Raji (cell line): Measurements from ENCODE around the gene RGS21.

ENCODE experiments used
- POLR2A ChIP-seq: IDR thresholded peaks from 2 replicates; pipeline ENCODE4 v1.6.1; 2011; ENCODE audit warnings: low read depth, low read length, control low read depth; ENCODE audit not compliant: insufficient read depth

Gene RGS21, protein sequence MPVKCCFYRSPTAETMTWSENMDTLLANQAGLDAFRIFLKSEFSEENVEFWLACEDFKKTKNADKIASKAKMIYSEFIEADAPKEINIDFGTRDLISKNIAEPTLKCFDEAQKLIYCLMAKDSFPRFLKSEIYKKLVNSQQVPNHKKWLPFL

DNA sequence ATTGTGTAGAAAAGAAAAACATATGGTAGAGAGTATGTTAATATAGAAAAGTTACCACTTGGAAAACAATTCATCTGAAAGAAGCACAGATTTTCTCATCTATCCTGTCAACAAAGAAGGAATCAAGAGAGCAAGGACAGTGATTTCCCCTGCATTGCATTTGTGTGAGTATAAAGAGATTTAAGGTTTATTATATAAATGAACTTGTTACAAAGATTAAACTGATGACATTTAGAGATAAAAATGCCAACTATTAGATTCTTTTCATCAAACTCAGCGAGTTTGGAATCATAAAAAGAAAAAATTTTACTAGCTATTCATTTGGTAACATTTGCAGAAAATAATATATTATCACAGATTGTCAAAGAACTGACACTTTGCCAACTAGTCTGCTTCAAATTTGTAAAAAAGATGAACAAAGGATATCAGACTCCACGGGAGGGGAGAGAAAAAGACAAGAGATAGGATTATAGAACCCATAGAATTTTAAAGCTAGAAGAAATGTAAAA lies at the start of gene RGS21:
RGS21 (plus strand) TSS at position 51 of the 509 bp plus-strand sequence. CDS start 26,045 bp downstream, outside the sequence.
- no peak for TF ChIP-seq POLR2A

DNA sequence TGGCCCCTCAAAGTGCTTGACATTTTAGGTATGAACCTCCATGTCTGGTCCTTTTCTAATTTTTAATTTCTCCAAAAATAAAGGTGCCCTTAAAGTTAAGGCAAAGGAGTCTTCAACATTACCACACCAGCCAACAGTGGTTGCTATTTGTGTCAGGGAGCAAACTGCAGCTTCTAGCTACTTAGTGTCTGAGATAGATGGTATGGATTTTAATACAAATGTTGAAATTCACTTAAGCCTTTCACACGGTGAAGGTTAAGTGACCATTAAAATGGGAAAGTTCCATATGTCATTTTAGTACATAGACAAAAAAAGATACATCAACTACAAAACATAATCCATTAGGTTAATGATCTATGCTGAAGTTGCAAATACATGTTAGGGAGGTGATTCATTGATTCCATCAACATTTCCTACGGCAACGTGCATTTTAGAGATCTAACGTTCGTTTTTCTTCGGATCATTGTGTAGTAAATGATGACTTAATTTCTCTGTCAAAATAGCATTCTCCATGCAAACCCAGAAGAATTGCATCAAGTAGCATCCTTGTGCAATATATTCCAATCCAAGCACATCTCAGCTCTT lies 48.2 kb upstream of the RGS21 start:
- no peak for TF ChIP-seq POLR2A

DNA sequence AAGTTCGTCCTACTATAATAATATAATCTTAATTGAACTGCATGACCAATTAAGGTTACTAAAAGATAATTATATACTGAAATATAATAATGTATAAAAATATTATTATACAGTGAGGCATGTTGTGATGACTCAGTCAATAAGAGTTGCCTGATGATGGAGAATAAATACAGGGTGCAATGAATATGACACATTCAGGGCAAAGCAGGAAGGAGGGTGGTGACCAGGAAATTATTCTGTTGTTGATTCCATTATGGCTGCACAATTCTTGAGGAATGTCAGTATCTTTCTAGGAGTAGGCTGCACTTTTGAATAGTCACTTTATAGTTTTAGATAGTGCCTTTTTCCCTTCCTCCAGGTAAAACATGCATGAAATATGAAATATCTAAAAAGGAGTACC lies 46.4 kb upstream of the RGS21 start:
- no peak for TF ChIP-seq POLR2A

DNA sequence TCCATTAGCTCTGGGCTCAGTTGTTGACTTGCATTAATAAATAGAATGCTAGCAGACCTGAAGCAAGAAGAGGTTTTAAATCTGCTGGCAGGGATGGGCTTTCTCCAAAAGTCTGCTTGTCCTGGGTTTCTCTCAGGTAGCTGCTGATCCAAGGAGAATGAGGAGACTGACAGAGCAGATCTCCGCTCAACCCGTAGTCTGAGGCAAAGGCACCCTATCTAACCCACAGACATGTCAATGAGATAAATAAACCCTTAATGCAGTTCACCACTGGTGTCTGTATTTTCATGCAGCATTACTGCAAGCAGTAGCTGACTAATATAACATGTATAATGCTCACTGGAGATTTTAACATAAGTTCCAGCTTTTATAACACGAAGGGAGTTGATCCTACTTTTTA lies 44.1 kb upstream of the RGS21 start:
- TF ChIP-seq POLR2A: no peak

DNA sequence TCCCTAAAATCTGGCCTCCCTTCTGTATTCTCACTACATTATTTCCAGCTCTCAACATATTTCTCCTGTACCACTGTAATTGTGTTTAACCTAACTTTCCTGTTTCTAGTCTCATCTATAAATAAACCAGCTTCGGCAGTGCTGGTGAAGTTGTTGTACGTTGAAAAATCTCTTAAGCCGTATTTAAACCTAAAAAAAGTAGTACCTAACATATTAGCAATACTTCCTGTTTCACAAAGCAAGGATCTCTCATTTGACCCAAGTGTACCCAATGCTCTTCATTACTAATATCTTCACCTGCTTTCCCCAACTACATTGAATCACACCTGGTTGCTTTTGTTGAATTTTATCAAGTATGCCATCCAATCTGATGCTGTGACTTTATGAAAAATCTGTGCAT lies 42.2 kb upstream of the RGS21 start:
- no peak for TF ChIP-seq POLR2A

DNA sequence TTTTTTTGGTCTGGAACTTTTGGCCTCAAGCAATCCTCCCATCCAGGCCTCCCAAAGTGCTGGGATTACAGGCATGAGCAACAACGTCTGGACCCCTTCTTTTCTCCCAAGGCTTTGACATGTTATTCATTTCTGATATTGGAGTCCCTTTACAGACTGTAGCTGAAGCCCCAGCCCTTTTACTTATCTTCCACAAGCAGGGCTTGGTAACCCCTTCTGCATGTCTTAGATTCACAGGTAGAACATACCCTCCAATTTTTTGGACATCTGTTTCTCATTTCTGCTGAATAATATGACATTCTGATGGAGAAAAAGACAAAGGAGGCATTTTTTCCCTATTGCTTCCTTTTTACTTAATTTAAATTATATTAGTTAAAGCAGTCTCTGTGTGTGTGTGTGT lies 39.2 kb upstream of the RGS21 start:
- no peak for TF ChIP-seq POLR2A

DNA sequence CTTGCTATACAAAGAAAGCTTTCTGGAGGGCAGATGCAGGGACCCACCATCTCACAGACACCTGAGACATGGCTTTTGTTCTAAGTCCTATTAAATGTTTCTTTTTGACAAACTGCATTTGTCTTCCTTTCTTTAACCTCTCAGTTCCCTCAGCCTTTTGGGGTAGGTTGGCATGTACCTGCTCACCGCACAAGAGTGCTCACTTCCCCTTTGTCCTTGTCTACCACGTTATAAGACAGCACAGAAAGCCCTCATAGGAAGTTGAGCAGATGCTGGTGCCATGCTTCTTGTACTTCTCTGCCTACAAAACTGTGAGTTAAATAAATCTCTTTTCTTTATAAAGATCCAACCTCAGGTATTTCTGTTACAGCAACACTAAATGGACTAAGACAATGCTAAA lies 31.9 kb upstream of the RGS21 start:
- TF ChIP-seq POLR2A: no peak

DNA sequence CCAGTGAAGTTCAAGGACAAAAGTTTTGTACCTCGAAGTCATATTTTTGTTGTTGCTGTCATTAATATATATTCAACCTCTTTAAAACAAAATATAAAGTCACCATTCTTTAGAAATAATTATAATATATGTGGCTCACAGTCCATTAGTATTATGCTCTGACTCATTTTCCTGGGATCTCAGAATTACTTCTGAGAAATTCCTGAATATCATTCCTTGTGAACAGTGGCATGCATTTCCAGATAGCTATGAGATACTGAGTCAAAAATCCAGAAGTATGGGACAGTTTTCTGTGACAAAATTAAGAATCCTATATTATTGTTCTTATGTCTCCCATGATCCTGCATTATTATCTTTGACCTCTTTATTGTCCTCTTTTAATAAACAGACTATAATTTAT lies 13.8 kb upstream of the RGS21 start:
- no peak for TF ChIP-seq POLR2A

DNA sequence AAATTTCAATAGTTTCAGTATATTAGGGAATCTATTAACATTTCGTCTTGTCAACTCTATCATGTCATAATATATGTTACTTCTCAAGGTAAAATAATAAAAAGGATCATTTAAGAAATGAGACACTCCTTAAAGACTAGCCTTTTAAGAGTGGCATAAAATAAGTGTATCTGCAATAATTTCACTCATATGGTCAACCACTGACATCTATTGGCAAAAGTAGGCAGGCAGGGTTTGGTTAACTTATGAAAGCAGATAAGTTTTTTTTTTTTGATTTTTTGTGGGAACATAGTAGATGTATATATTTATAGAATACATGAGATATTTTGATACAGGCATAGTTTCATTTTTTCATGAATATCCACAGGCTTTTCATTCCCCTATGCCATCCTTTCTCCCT lies 5.5 kb upstream of the RGS21 start:
- no peak for TF ChIP-seq POLR2A

DNA sequence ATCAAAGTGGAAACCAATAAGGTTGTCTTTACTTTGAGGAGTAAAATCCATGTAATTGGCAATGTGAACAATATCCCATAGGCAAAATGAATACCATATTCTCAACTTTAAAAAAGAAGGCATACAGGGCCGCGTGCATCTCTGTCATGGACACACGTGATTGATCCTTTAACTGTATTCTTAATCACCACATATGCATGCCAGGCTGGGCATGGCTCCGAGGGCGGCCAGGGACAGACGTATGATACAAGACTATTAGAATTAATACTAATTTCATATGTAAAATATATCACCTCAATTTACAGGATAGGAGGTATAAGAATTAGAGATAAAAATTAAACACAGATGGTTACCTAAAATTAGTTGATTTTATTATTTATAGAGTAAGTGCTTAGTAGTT lies 11.2 kb downstream of the RGS21 start:
- TF ChIP-seq POLR2A: no peak

DNA sequence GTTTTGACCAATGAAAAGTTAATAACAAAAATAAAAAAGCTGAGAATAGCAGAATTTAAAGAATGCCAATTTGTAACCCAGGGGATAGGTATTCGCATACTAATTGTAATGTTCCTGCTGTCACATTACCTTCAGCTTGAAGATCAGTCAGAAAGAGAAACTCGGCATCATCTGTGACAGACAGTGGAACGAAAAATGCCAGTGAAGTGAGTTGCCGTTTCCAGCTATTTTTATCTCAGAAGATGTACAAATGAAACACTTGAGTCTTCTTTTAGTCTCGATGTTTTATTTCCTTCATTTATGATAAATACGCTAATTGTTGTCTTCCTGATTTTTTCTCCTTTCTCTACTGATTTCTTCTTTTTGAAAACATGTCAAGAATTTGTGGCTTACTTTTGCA lies 26.1 kb downstream of the RGS21 start:
- no peak for TF ChIP-seq POLR2A

DNA sequence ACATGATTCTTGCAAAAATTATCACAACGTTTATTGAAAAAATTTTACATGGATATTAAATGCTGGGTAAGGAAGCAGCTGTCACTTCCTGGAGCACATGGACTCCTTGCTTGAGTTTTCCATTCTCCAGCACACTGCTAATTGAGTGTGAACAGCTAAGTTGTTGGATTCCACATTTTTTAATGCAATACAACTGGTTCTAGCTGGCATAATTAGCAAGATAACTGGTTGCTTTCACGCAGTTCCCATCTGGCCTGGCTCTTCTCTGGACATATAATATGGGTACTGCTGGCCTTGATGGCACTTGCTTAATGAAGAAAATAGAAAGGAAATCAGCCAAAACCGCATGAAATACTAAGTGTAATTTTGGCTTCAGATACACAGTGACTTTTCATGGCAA lies 26.6 kb downstream of the RGS21 start:
- TF ChIP-seq POLR2A: no peak

DNA sequence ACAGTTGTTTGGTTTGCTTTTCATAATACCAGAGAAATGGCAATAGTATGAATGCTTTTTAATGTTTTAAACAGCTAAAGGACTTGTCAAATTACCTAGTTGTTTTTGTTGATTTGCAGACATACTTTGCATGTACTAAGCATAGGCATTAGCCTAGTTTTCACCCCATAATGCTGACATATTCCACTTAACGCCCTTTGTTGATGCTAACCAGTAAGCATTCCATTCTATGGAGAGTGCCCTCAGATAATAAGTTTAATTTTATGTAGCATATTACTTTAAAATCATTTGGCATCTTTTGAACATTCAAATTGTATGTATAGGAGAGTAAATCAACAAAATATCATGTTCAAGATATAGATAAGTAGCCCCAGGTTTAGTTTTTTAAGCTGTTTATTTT lies 32.5 kb downstream of the RGS21 start:
- TF ChIP-seq POLR2A: no peak

DNA sequence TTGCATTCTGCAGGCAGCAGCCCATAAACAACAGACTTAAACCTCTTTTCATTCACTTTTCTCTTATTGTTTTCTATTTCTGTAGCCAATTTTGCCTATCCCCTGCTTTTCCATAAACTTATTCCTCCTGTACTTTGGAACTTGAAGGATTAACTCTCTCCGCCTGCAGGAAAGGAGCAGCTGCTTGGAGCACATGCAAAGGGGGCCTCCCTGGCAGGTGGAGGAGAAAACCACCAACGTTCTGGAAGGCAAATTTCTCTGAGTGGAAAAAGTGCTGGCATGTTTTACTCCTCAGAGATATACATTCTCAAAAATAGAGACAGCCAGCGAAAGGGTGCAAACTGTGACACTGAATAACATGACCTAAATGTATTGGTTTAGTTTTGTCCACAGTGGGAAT lies 33.6 kb downstream of the RGS21 start:
- no peak for TF ChIP-seq POLR2A

DNA sequence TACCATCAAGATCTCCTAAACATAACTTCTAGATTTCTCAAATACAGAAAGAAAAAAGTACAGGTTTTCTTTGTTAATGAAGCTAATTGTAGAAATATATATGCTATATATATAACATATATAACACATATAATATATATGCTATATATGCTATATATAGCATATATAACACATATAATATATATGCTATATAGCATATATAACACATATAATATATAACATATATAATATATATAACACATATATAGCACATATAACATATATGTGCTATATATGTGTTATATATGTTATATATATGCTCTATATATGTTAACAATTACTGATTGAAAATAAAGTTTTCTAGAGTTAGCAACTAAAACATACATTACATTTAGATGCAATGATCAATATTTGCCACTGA lies 34.8 kb downstream of the RGS21 start:
- no peak for TF ChIP-seq POLR2A

DNA sequence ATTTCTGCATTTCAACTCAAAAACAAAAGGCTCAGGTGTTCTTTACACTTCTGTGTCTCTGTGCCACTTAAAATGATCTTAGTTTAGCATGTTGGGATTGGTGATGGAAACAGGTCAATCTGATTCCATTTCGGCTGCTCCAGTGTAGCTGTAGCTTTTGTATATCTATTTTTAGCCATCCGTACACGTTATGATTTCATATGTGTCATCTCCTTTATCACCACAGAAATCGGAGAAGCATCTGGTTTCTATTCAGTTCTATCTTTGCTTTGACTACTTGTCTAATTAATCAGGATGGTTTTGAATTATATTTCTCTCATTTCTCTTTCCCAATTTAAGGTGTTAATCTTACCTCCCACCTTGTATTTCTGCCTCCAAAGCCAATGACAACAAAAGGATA lies 41.1 kb downstream of the RGS21 start:
- no peak for TF ChIP-seq POLR2A

DNA sequence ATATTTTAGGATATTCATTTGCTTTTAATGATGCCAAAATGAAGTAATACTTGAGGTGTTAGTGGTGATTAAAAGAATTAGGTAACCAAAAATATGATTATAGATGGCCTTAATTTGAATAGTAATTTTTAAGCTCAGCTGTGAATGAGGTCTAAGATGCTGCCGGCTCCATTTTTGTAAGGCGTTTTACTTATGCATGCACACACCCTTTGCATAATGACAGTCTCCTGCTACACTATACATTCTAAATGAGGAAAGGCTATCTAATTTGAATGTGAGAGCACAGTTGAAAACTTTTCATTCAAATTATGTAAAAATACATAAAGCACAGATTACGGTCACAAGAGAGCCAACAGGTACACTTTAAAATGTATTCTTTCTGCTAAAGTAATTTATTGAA lies 41.6 kb downstream of the RGS21 start:
- TF ChIP-seq POLR2A: no peak
